ENCODE measurements around the gene GLRA1. TPM values are rescaled to one million over a fixed set of nuclear protein-coding genes. Genes with fewer than 3 reads are reported as not detected.

The GLRA1 gene
- polyA plus RNA-seq, 1 donor (not counting 4 experiments of a cell fraction or from before 2014, with no cell fraction given): not detected

- no peak for FAIRE-seq
- dilution Hi-C loops (cut with MboI; ENCODE audit: extremely low pct_ligation_motif_present, low sequenced_read_pairs): no loop called here
- H3K4me2 ChIP-seq (ENCODE audit: control insufficient read depth, extremely low read depth, insufficient read depth, low read depth, low read length): peak overlapping the region; percentile 85
- H3K4me1 ChIP-seq (ENCODE audit: control insufficient read depth, extremely low read depth, insufficient read depth, low read length): peaks cover 22% of the 10 kb centered on the region
- H3K79me2 ChIP-seq (ENCODE audit: control insufficient read depth, insufficient read depth, low read length): peaks cover 85% of the 10 kb centered on the region
- no peak overlapping the region for H2AFZ ChIP-seq (ENCODE audit: control insufficient read depth, low read length)
- H3K9ac ChIP-seq (ENCODE audit: control insufficient read depth, extremely low read depth, insufficient read depth, low read length): peak overlapping the region; percentile 22
- DNase-seq (ENCODE audit: low read depth, low spot score): no peak
- no peaks in the 10 kb centered on the region for H3K27me3 ChIP-seq (ENCODE audit: control insufficient read depth, extremely low read depth, insufficient read depth, low read length)
- no peaks in the 10 kb centered on the region for H3K9me3 ChIP-seq (ENCODE audit: control insufficient read depth, low read depth, low read length)
- peak overlapping the region in 2 of 3 experiments; percentile 99 for H3K4me3 ChIP-seq (ENCODE audit: control insufficient read depth in 2 of 3, extremely low read depth in 1 of 3, insufficient read depth in 2 of 3, low read depth in 1 of 3, low read length in 3 of 3)
- peaks cover under 1% of the 10 kb centered on the region for H3K9me1 ChIP-seq (ENCODE audit: control insufficient read depth, extremely low read depth, insufficient read depth, low read length)
- TF ChIP-seq EZH2 (IDR thresholded peaks at IDR 0.05; ENCODE audit: low read length) (no peak), CTCF (optimal IDR thresholded peaks at IDR 0.05 in 1 of 3, IDR thresholded peaks at IDR 0.05 in 1 of 3, conservative IDR thresholded peaks at IDR 0.05 in 1 of 3; ENCODE audit: extremely low read depth in 1 of 3, insufficient read depth in 2 of 3, low read length in 3 of 3) (no peak)
- peaks cover 58% of the 10 kb centered on the region for H4K20me1 ChIP-seq (ENCODE audit: control insufficient read depth, extremely low read depth, insufficient read depth, low read length)
- no peak overlapping the region for H3K27ac ChIP-seq (ENCODE audit: control insufficient read depth, insufficient read depth, low read length)
- H3K36me3 ChIP-seq (ENCODE audit: control insufficient read depth in 2 of 2, extremely low read depth in 1 of 2, insufficient read depth in 2 of 2, low read length in 2 of 2): peaks cover 2 to 21% of the 10 kb centered on the region in 2 experiments
Observed at GRCh38 chr5:151775025-151775606, 149.5 kb downstream of the GLRA1 start.

- FAIRE-seq (peak; percentile 32), DNase-seq (ENCODE audit: low read depth, low spot score) (no peak)
- Histone ChIP-seq H4K20me1 (ENCODE audit: control insufficient read depth, extremely low read depth, insufficient read depth, low read length) (peaks cover 55% of the 10 kb centered on the region), H3K9me3 (ENCODE audit: control insufficient read depth, low read depth, low read length) (no peaks in the 10 kb centered on the region), H2AFZ (ENCODE audit: control insufficient read depth, low read length) (no peak overlapping the region), H3K9me1 (ENCODE audit: control insufficient read depth, extremely low read depth, insufficient read depth, low read length) (no peaks in the 10 kb centered on the region), H3K27me3 (ENCODE audit: control insufficient read depth, extremely low read depth, insufficient read depth, low read length) (no peaks in the 10 kb centered on the region), H3K27ac (ENCODE audit: control insufficient read depth, insufficient read depth, low read length) (no peak overlapping the region), H3K4me2 (ENCODE audit: control insufficient read depth, extremely low read depth, insufficient read depth, low read depth, low read length) (peak overlapping the region; percentile 85), H3K4me3 (ENCODE audit: control insufficient read depth in 2 of 3, extremely low read depth in 1 of 3, insufficient read depth in 2 of 3, low read depth in 1 of 3, low read length in 3 of 3) (peak overlapping the region; percentile 94 to 99 (median 99)), H3K9ac (ENCODE audit: control insufficient read depth, extremely low read depth, insufficient read depth, low read length) (peak overlapping the region; percentile 97), H3K4me1 (ENCODE audit: control insufficient read depth, extremely low read depth, insufficient read depth, low read length) (peaks cover 24% of the 10 kb centered on the region), H3K36me3 (ENCODE audit: control insufficient read depth in 2 of 2, extremely low read depth in 1 of 2, insufficient read depth in 2 of 2, low read length in 2 of 2) (peaks cover 2 to 21% of the 10 kb centered on the region in 2 experiments), H3K79me2 (ENCODE audit: control insufficient read depth, insufficient read depth, low read length) (peaks cover 73% of the 10 kb centered on the region)
- TF ChIP-seq CTCF (optimal IDR thresholded peaks at IDR 0.05 in 1 of 3, IDR thresholded peaks at IDR 0.05 in 1 of 3, conservative IDR thresholded peaks at IDR 0.05 in 1 of 3; ENCODE audit: extremely low read depth in 1 of 3, insufficient read depth in 2 of 3, low read length in 3 of 3): no peak
- TF ChIP-seq EZH2 (IDR thresholded peaks at IDR 0.05; ENCODE audit: low read length): no peak
- dilution Hi-C loops (cut with MboI; ENCODE audit: extremely low pct_ligation_motif_present, low sequenced_read_pairs): no loop called here
Observed at GRCh38 chr5:151773951-151774350, 150.7 kb downstream of the GLRA1 start.
